ENCODE measurements around the gene BCL7A. TPM values are rescaled to one million over a fixed set of nuclear protein-coding genes. Genes with fewer than 3 reads are reported as not detected.
A peak's percentile ranks its signal among the peaks of the same experiment; 100 is the strongest.

The BCL7A gene
- total RNA-seq, 1 experiment from 2014 or later = 14.5 TPM

GRCh38 chr12:122111089-122111641 is 89.5 kb downstream of the BCL7A start:
- Histone ChIP-seq H3K9me3 (ENCODE audit: control insufficient read depth, insufficient read depth, low read depth, low read length) (no peaks in the 10 kb centered on the region), H3K4me1 (ENCODE audit: control insufficient read depth, insufficient read depth, low read length) (peaks cover 63% of the 10 kb centered on the region), H3K27ac (ENCODE audit: low read length) (peak overlapping the region; percentile 75), H3K27me3 (ENCODE audit: control insufficient read depth, insufficient read depth, low read length) (no peaks in the 10 kb centered on the region), H3K36me3 (ENCODE audit: control insufficient read depth, insufficient read depth, low read length) (no peaks in the 10 kb centered on the region), H3K4me3 (ENCODE audit: low read depth in 2 of 2, low read length in 2 of 2) (no peak overlapping the region)
- TF ChIP-seq POLR2AphosphoS5 (IDR thresholded peaks at IDR 0.05; ENCODE audit: low read depth, low read length) (no peak), SIN3A (IDR thresholded peaks at IDR 0.05; ENCODE audit: borderline replicate concordance, insufficient read depth, low read depth, low read length) (no peak), TCF7L2 (IDR thresholded peaks at IDR 0.05; ENCODE audit: low read depth, low read length) (no peak), REST (IDR thresholded peaks at IDR 0.05; ENCODE audit: insufficient read depth in 1 of 2, low read depth in 2 of 2, low read length in 1 of 2) (no peak)
- TF ChIP-seq, protein P1, sequence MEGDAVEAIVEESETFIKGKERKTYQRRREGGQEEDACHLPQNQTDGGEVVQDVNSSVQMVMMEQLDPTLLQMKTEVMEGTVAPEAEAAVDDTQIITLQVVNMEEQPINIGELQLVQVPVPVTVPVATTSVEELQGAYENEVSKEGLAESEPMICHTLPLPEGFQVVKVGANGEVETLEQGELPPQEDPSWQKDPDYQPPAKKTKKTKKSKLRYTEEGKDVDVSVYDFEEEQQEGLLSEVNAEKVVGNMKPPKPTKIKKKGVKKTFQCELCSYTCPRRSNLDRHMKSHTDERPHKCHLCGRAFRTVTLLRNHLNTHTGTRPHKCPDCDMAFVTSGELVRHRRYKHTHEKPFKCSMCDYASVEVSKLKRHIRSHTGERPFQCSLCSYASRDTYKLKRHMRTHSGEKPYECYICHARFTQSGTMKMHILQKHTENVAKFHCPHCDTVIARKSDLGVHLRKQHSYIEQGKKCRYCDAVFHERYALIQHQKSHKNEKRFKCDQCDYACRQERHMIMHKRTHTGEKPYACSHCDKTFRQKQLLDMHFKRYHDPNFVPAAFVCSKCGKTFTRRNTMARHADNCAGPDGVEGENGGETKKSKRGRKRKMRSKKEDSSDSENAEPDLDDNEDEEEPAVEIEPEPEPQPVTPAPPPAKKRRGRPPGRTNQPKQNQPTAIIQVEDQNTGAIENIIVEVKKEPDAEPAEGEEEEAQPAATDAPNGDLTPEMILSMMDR (IDR thresholded peaks at IDR 0.05) = no peak
- in situ Hi-C loops (cut with HindIII; ENCODE audit: low pct_unique_long_range_greater_than_20kb, low sequenced_read_pairs) (no loop called here), intact Hi-C loops (cut with micrococcal nuclease; ENCODE audit: unreplicated experiment) (no loop called here)
- 0 out of 2 replicates have a peak, but pooled peaks have one; percentile 43 for ATAC-seq
- CTCF ChIA-PET = interaction anchor here (0.7 to 0.9 kb wide), 2 partner anchors 11 to 13 kb away, joined by 3 read pairs; no protein-coding TSS in a partner anchor
- POLR2A ChIA-PET = interaction anchor here (0.6 to 0.7 kb wide), 2 partner anchors 99 to 316 kb away, joined by 5 to 8 read pairs; no protein-coding TSS in a partner anchor
- BruUV-seq (replicated peaks) = no TSS peak
- no peak for DNase-seq (ENCODE audit: low read depth, low spot score)

Other genes with a start within 250 kb of the BCL7A start
- gene RHOF, start 228.2 kb upstream of the BCL7A start, total RNA-seq (2021; ENCODE audit: unreplicated experiment) = 71.8 TPM
- 31.2 TPM for gene SETD1B, start 217.9 kb upstream of the BCL7A start, total RNA-seq (2021; ENCODE audit: unreplicated experiment)
- 0.51 TPM for gene HPD, start 163.0 kb upstream of the BCL7A start, total RNA-seq (2021; ENCODE audit: unreplicated experiment)
- gene PSMD9, start 133.1 kb upstream of the BCL7A start, total RNA-seq (2021; ENCODE audit: unreplicated experiment) = 62.7 TPM
- 4.2 TPM for gene CFAP251, start 103.3 kb upstream of the BCL7A start, total RNA-seq (2021; ENCODE audit: unreplicated experiment)
- 124 TPM for gene MLXIP, start 56.9 kb downstream of the BCL7A start, total RNA-seq (2021; ENCODE audit: unreplicated experiment)
- not detected for gene IL31, start 152.3 kb downstream of the BCL7A start, total RNA-seq (2021; ENCODE audit: unreplicated experiment)
- gene LRRC43, start 161.2 kb downstream of the BCL7A start, total RNA-seq (2021; ENCODE audit: unreplicated experiment) = 1.5 TPM
- gene B3GNT4, start 181.8 kb downstream of the BCL7A start, total RNA-seq (2021; ENCODE audit: unreplicated experiment) = 1.8 TPM
- 71.5 TPM for gene DIABLO, start 204.2 kb downstream of the BCL7A start, total RNA-seq (2021; ENCODE audit: unreplicated experiment)
- 35.2 TPM for gene VPS33A, start 244.6 kb downstream of the BCL7A start, total RNA-seq (2021; ENCODE audit: unreplicated experiment)

All from Panc1 (cell line).